Thoracic aorta (tissue), 2 donors: ENCODE measurements around the gene CUX1. TPM values are rescaled to one million over a fixed set of nuclear protein-coding genes. Genes with fewer than 3 reads are reported as not detected.

Experiments
- ATAC-seq: fragments of 150-250 bp; one replicate; pipeline ENCODE4 v1.8.0; 2017; ENCODE audit warnings: low read depth; ENCODE audit not compliant: insufficient number of reproducible peaks, low FRiP score
- DNase-seq: peaks from one replicate; pipeline ENCODE4 v3.0.0-alpha.2; 2020; ENCODE audit warnings: low spot score
- H3K27ac ChIP-seq, 2 donors: fragments of 200-600 bp; sonication (generic); 1 replicate in 1 of 2; 2 replicates in 1 of 2; pipeline ENCODE4 v1.5.1; 2016; ENCODE audit warnings: mild to moderate bottlenecking in 2 of 2, moderate library complexity in 2 of 2
- H3K27me3 ChIP-seq: fragments of 200-600 bp; sonication (generic); replicated peaks from 2 replicates; pipeline ENCODE4 v1.6.0; 2016; ENCODE audit warnings: mild to moderate bottlenecking; ENCODE audit not compliant: insufficient read depth
- H3K36me3 ChIP-seq: fragments of 200-600 bp; sonication (generic); one replicate; pipeline ENCODE4 v1.5.1; 2016
- H3K4me1 ChIP-seq, 2 donors: fragments of 200-600 bp; sonication (generic); 1 replicate in 1 of 2; 2 replicates in 1 of 2; pipeline versions ENCODE4 v1.5.1 to v1.6.0; 2016; ENCODE audit warnings: low read depth in 2 of 2, mild to moderate bottlenecking in 1 of 2; ENCODE audit not compliant: control insufficient read depth in 1 of 2
- H3K4me3 ChIP-seq: fragments of 200-600 bp; sonication (generic); 2 replicates; pipeline ENCODE4 v1.5.1; 2016; ENCODE audit warnings: mild to moderate bottlenecking
- H3K9me3 ChIP-seq: fragments of 200-600 bp; sonication (generic); 2 replicates; pipeline ENCODE4 v1.5.1; 2016
- CTCF ChIP-seq: fragments of 200-600 bp; sonication (generic); IDR thresholded peaks from one replicate; pipeline ENCODE4 v1.5.1; 2019; ENCODE audit warnings: antibody characterized with exemption
- total RNA-seq, 2 donors: library from RNA; depleted of rRNA; stranded (reverse); fragments of >200 nt; gene quantifications; one replicate each; pipeline versions ENCODE4 v1.1.0 to v1.2.3, GENCODE V29; 2016

The CUX1 gene
- total RNA-seq, 2 donors from 2014 or later, result 85.0 to 179 TPM

- DNase-seq (no peak), ATAC-seq (no peak)
- peaks cover 0 to 8% of the 10 kb centered on the region in 2 donors for H3K4me1 ChIP-seq
- no peaks in the 10 kb centered on the region for H3K36me3 ChIP-seq
- TF ChIP-seq CTCF, result no peak
- H3K9me3 ChIP-seq, result no peaks in the 10 kb centered on the region
- no peak overlapping the region for H3K27ac ChIP-seq
- H3K4me3 ChIP-seq, result no peak overlapping the region
- H3K27me3 ChIP-seq, result peaks cover 4% of the 10 kb centered on the region
These were observed 484.6 kb downstream of the CUX1 start for GRCh38 chr7:102302025-102302424.

GRCh38 chr7:102303669-102304422 lies 486.4 kb downstream of the CUX1 start:
- no peaks in the 10 kb centered on the region for H3K9me3 ChIP-seq
- H3K27ac ChIP-seq, result no peak overlapping the region
- no peak overlapping the region for H3K4me3 ChIP-seq
- DNase-seq (no peak), ATAC-seq (no peak)
- TF ChIP-seq CTCF, result no peak
- no peaks in the 10 kb centered on the region for H3K36me3 ChIP-seq
- peaks cover 0 to 8% of the 10 kb centered on the region in 2 donors for H3K4me1 ChIP-seq
- H3K27me3 ChIP-seq, result peaks cover 4% of the 10 kb centered on the region

- Histone ChIP-seq H3K4me3 (no peak overlapping the region), H3K9me3 (no peaks in the 10 kb centered on the region), H3K27ac (no peak overlapping the region), H3K4me1 (peaks cover 0 to 8% of the 10 kb centered on the region in 2 donors), H3K36me3 (no peaks in the 10 kb centered on the region), H3K27me3 (peaks cover 4% of the 10 kb centered on the region)
- ATAC-seq (no peak), DNase-seq (no peak)
- TF ChIP-seq CTCF, result no peak
These were observed 487.2 kb downstream of the CUX1 start for GRCh38 chr7:102304668-102305067.

- ATAC-seq, result no peak
- DNase-seq, result no peak
- Histone ChIP-seq H3K4me3 (no peak overlapping the region), H3K27ac (no peak overlapping the region), H3K9me3 (no peaks in the 10 kb centered on the region), H3K36me3 (no peaks in the 10 kb centered on the region), H3K4me1 (peaks cover 0 to 2% of the 10 kb centered on the region in 2 donors), H3K27me3 (no peaks in the 10 kb centered on the region)
- no peak for TF ChIP-seq CTCF
These were observed 488.2 kb downstream of the CUX1 start for GRCh38 chr7:102305414-102306268.
